IMR-90 (cell line): ENCODE results near the gene BPIFB2. TPM values are rescaled to one million over a fixed set of nuclear protein-coding genes. Genes with fewer than 3 reads are reported as not detected.

Source experiments
- ATAC-seq: fragments of 200-7000 bp; cut with Tn5 transposase; 2 replicates; pipeline ENCODE4 v1.9.1; 2020; ENCODE audit warnings: low read depth, mild to moderate bottlenecking, moderate library complexity
- BruUV-seq: library from RNA; stranded (reverse); fragments of 400-500 nt; replicated peaks from 2 replicates; lab custom pipeline; 2021; lab: Mats Ljungman, UMichigan
- CTCF ChIA-PET: fragments of 300-600 bp; formaldehyde crosslinking; extraction: SDS; loops from one replicate; lab custom pipeline; 2021; ENCODE audit warnings: antibody characterized with exemption; lab: Yijun Ruan, JAX
- POLR2A ChIA-PET: fragments of 300-600 bp; sonication (Branson Sonifier 250); formaldehyde crosslinking; loops from one replicate; lab custom pipeline; 2022; ENCODE audit warnings: antibody characterized with exemption; ENCODE audit not compliant: unreplicated experiment; lab: Charles Lee
- DNase-seq: peaks from one replicate; pipeline ENCODE4 v3.0.0; 2013
- H2AFZ ChIP-seq: replicated peaks from 2 replicates; pipeline ENCODE3; 2013; ENCODE audit warnings: low read length, mild to moderate bottlenecking; ENCODE audit not compliant: poor library complexity
- H2AK5ac ChIP-seq: 2 replicates; pipeline ENCODE4 v1.6.1; 2013; ENCODE audit warnings: low read depth, low read length, inconsistent platforms
- H2AK9ac ChIP-seq: replicated peaks from 2 replicates; pipeline ENCODE3; 2013; ENCODE audit warnings: mild to moderate bottlenecking, low read depth, low read length, moderate library complexity; ENCODE audit not compliant: poor library complexity
- H2BK120ac ChIP-seq: 2 replicates; pipeline ENCODE4 v1.6.1; 2013; ENCODE audit warnings: low read depth, low read length, inconsistent platforms
- H2BK15ac ChIP-seq: 3 replicates; pipeline ENCODE4 v1.6.1; 2013; ENCODE audit warnings: low read depth, low read length, inconsistent platforms
- H2BK20ac ChIP-seq: 2 replicates; pipeline ENCODE4 v1.6.1; 2013; ENCODE audit warnings: low read depth, mild to moderate bottlenecking, inconsistent platforms, low read length, moderate library complexity
- H2BK5ac ChIP-seq: 2 replicates; pipeline ENCODE4 v1.6.1; 2013; ENCODE audit warnings: mild to moderate bottlenecking, low read depth, low read length, inconsistent platforms; ENCODE audit not compliant: poor library complexity, severe bottlenecking
- H3K14ac ChIP-seq: replicated peaks from 2 replicates; pipeline ENCODE4 v1.6.1; 2013; ENCODE audit warnings: low read depth, low read length, inconsistent platforms
- H3K18ac ChIP-seq: 2 replicates; pipeline ENCODE4 v1.6.1; 2013; ENCODE audit warnings: low read depth, low read length, control low read depth
- H3K23ac ChIP-seq: 2 replicates; pipeline ENCODE4 v1.6.1; 2013; ENCODE audit warnings: low read depth, low read length, inconsistent platforms
- H3K27ac ChIP-seq: 2 replicates; pipeline ENCODE4 v1.5.1; 2013; ENCODE audit warnings: mild to moderate bottlenecking, control low read depth, low read length; ENCODE audit not compliant: insufficient read depth
- H3K27me3 ChIP-seq: 2 replicates; pipeline ENCODE4 v1.6.1; 2013; ENCODE audit warnings: low read length; ENCODE audit not compliant: control insufficient read depth, insufficient read depth
- H3K36me3 ChIP-seq: 2 replicates; pipeline ENCODE4 v1.6.1; 2013; ENCODE audit warnings: low read length, mixed read lengths; ENCODE audit not compliant: control insufficient read depth, insufficient read depth
- H3K4ac ChIP-seq: 2 replicates; pipeline ENCODE4 v1.6.1; 2013; ENCODE audit warnings: low read depth, low read length, inconsistent platforms
- H3K4me1 ChIP-seq: 2 replicates; pipeline ENCODE4 v1.6.1; 2013; ENCODE audit warnings: low read length, mixed read lengths; ENCODE audit not compliant: control insufficient read depth, insufficient read depth
- H3K4me2 ChIP-seq: 2 replicates; pipeline ENCODE4 v1.6.1; 2013; ENCODE audit warnings: low read depth, mild to moderate bottlenecking, control low read depth, low read length, moderate library complexity
- H3K4me3 ChIP-seq: 2 replicates; pipeline ENCODE4 v1.5.1; 2013; ENCODE audit warnings: low read depth, mild to moderate bottlenecking, control low read depth, low read length, moderate library complexity; ENCODE audit not compliant: insufficient read depth
- H3K56ac ChIP-seq: 2 replicates; pipeline ENCODE4 v1.6.1; 2013; ENCODE audit warnings: low read length, inconsistent platforms; ENCODE audit not compliant: insufficient read depth; ENCODE audit errors: extremely low read depth
- H3K79me1 ChIP-seq, 2 experiments: 2 replicates each; pipeline ENCODE4 v1.6.1; 2013; ENCODE audit warnings: low read length in 2 of 2, inconsistent platforms in 1 of 2, low read depth in 1 of 2
- H3K9ac ChIP-seq: 2 replicates; pipeline ENCODE4 v1.6.1; 2013; ENCODE audit warnings: low read depth, low read length, control low read depth
- H3K9me1 ChIP-seq: 2 replicates; pipeline ENCODE4 v1.6.1; 2013; ENCODE audit warnings: low read length, inconsistent platforms; ENCODE audit not compliant: insufficient read depth
- H3K9me3 ChIP-seq: 2 replicates; pipeline ENCODE4 v1.6.1; 2013; ENCODE audit warnings: low read length; ENCODE audit not compliant: control insufficient read depth, insufficient read depth
- H4K20me1 ChIP-seq: 2 replicates; pipeline ENCODE4 v1.6.1; 2013; ENCODE audit warnings: low read length, inconsistent platforms; ENCODE audit not compliant: insufficient read depth
- H4K5ac ChIP-seq: 2 replicates; pipeline ENCODE4 v1.6.1; 2013; ENCODE audit warnings: mild to moderate bottlenecking, low read depth, low read length, control low read depth
- H4K8ac ChIP-seq, 2 experiments: 2 replicates each; pipeline ENCODE4 v1.6.1; 2013; ENCODE audit warnings: low read depth in 2 of 2, low read length in 2 of 2, control low read depth in 1 of 2, inconsistent platforms in 1 of 2
- H4K91ac ChIP-seq: 2 replicates; pipeline ENCODE4 v1.6.1; 2013; ENCODE audit warnings: low read depth, low read length, inconsistent platforms; ENCODE audit not compliant: insufficient read depth
- BHLHE40 ChIP-seq: fragments of 150-350 bp; IDR thresholded peaks from 2 replicates; pipeline ENCODE4 v1.6.1; 2016; ENCODE audit warnings: mild to moderate bottlenecking, low read depth, low read length
- CHD1 ChIP-seq: IDR thresholded peaks from 2 replicates; pipeline ENCODE4 v1.6.1; 2012; ENCODE audit warnings: low read depth, low read length, improper control_type of control experiment
- CTCF ChIP-seq: conservative IDR thresholded peaks from 2 replicates; pipeline ENCODE4 v1.5.1; 2012; ENCODE audit warnings: mild to moderate bottlenecking, low read depth, low read length, improper control_type of control experiment
- ELK1 ChIP-seq: fragments of 150-350 bp; IDR thresholded peaks from 2 replicates; pipeline ENCODE4 v1.6.1; 2016; ENCODE audit warnings: low read depth, mild to moderate bottlenecking, low read length, moderate library complexity, borderline replicate concordance
- FOS ChIP-seq: fragments of 150-350 bp; IDR thresholded peaks from 2 replicates; pipeline ENCODE4 v1.6.1; 2016; ENCODE audit warnings: low read depth, low read length
- MAFK ChIP-seq: IDR thresholded peaks from 2 replicates; pipeline ENCODE4 v1.6.1; 2012; ENCODE audit warnings: low read depth, low read length, improper control_type of control experiment
- MXI1 ChIP-seq: IDR thresholded peaks from 2 replicates; pipeline ENCODE4 v1.6.1; 2012; ENCODE audit warnings: low read depth, mild to moderate bottlenecking, low read length, moderate library complexity, borderline replicate concordance
- NFE2L2 ChIP-seq: fragments of 150-350 bp; IDR thresholded peaks from 2 replicates; pipeline ENCODE4 v1.6.1; 2016; ENCODE audit warnings: low read depth, mild to moderate bottlenecking, low read length
- POLR2A ChIP-seq: IDR thresholded peaks from 2 replicates; pipeline ENCODE4 v1.6.1; 2012; ENCODE audit warnings: mild to moderate bottlenecking, low read depth, low read length
- RAD21 ChIP-seq: IDR thresholded peaks from 2 replicates; pipeline ENCODE4 v1.6.1; 2012; ENCODE audit warnings: low read length, improper control_type of control experiment
- RCOR1 ChIP-seq: IDR thresholded peaks from 2 replicates; pipeline ENCODE4 v1.6.1; 2012; ENCODE audit warnings: mild to moderate bottlenecking, low read length, improper control_type of control experiment; ENCODE audit not compliant: insufficient replicate concordance
- RFX5 ChIP-seq: IDR thresholded peaks from 2 replicates; pipeline ENCODE4 v1.8.0; 2012; ENCODE audit warnings: low read depth, mild to moderate bottlenecking, low read length, moderate library complexity
- SMC3 ChIP-seq: fragments of 150-350 bp; IDR thresholded peaks from 2 replicates; pipeline ENCODE4 v1.6.1; 2016; ENCODE audit warnings: low read depth, mild to moderate bottlenecking, antibody characterized with exemption, low read length, moderate library complexity
- USF2 ChIP-seq: fragments of 150-350 bp; IDR thresholded peaks from 2 replicates; pipeline ENCODE4 v1.6.1; 2017; ENCODE audit warnings: mild to moderate bottlenecking, antibody characterized with exemption, low read length, low read depth
- WGBS, 2 experiments: methylation state at CpG; one replicate each; pipeline versions ENCODE4 v1.1.5 to v1.1.7; 2013; ENCODE audit warnings: missing lambda C conversion rate in 2 of 2; ENCODE audit not compliant: insufficient read length in 1 of 2; ENCODE audit errors: extremely low coverage in 2 of 2; 5-methylcytosine and 5-hydroxymethylcytosine counted together
- dilution Hi-C: fragments of 300-500 bp; cut with HindIII; formaldehyde crosslinking; loops from one replicate; pipeline ENCODE4 v1.14.3; 2018; ENCODE audit warnings: low sequenced_read_pairs; ENCODE audit not compliant: unreplicated experiment
- in situ Hi-C: fragments of 300-500 bp; cut with MboI; formaldehyde crosslinking; loops from 3 replicates; pipeline ENCODE4 v1.14.3; 2019; ENCODE audit warnings: low sequenced_read_pairs, inconsistent platforms, mixed read lengths
- intact Hi-C: fragments of 100-400 bp; cut with micrococcal nuclease; formaldehyde crosslinking; loops from 2 replicates; pipeline ENCODE4 v1.10.0; 2022
- polyA plus RNA-seq, 3 experiments: library from polyadenylated mRNA; depleted of rRNA; stranded (reverse); fragments of >200 nt; gene quantifications; 2 replicates each; pipeline ENCODE4 v1.2.3, GENCODE V29; 2012; ENCODE audit warnings: low replicate concordance in 1 of 3
- total RNA-seq: library from RNA; depleted of rRNA; stranded (reverse); fragments of >200 nt; gene quantifications from 2 replicates; pipeline ENCODE4 v1.2.3, GENCODE V29; 2012

Gene BPIFB2
- total and polyA plus RNA-seq, 2 of the 4 experiments (the other 2 are of a cell fraction), result not detected

- H3K4me2 ChIP-seq, result no peak overlapping the region
- POLR2A ChIA-PET, result no interaction called here
- H3K27me3 ChIP-seq, result peaks cover 19% of the 10 kb centered on the region
- ATAC-seq (no peak), DNase-seq (no peak)
- H3K36me3 ChIP-seq, result no peaks in the 10 kb centered on the region
- no peak overlapping the region for H3K9ac ChIP-seq
- H3K56ac ChIP-seq, result no peak overlapping the region
- H3K4me3 ChIP-seq, result no peak overlapping the region
- no peaks in the 10 kb centered on the region for H3K9me1 ChIP-seq
- CTCF ChIA-PET, result no interaction called here
- no peak overlapping the region for H3K18ac ChIP-seq
- no peak overlapping the region for H3K23ac ChIP-seq
- H3K4ac ChIP-seq, result no peak overlapping the region
- TF ChIP-seq CHD1, result no peak
- no peak for TF ChIP-seq MXI1
- no peak for TF ChIP-seq FOS
- TF ChIP-seq ELK1, result no peak
- TF ChIP-seq MAFK, result no peak
- no peak for TF ChIP-seq RCOR1
- no peak for TF ChIP-seq BHLHE40
- no peak for TF ChIP-seq POLR2A
- no peak for TF ChIP-seq USF2
- no peak for TF ChIP-seq NFE2L2
- no peak for TF ChIP-seq RFX5
- no peak for TF ChIP-seq CTCF
- no peak for TF ChIP-seq SMC3
- no peak for TF ChIP-seq RAD21
- H4K91ac ChIP-seq, result no peak overlapping the region
- no peak overlapping the region for H2AK5ac ChIP-seq
- no peak overlapping the region for H2BK15ac ChIP-seq
- no peaks in the 10 kb centered on the region for H3K79me1 ChIP-seq
- no peak overlapping the region for H3K27ac ChIP-seq
- H2BK20ac ChIP-seq, result no peak overlapping the region
- no peak overlapping the region for H4K5ac ChIP-seq
- H2AK9ac ChIP-seq, result no peak overlapping the region
- no peak overlapping the region for H2BK5ac ChIP-seq
- H3K4me1 ChIP-seq, result no peaks in the 10 kb centered on the region
- no peak overlapping the region for H3K14ac ChIP-seq
- in situ Hi-C loops, result no loop called here
- no peaks in the 10 kb centered on the region for H4K20me1 ChIP-seq
- WGBS, 2 experiments, result no CpG with 5 or more reads among the region's 2 CpGs
- H4K8ac ChIP-seq, result no peak overlapping the region
- dilution Hi-C loops, result no loop called here
- BruUV-seq, result no TSS peak
- H2AFZ ChIP-seq, result no peak overlapping the region
- no peaks in the 10 kb centered on the region for H3K9me3 ChIP-seq
- no peak overlapping the region for H2BK120ac ChIP-seq
- intact Hi-C loops, result no loop called here
Measured at GRCh38 chr20:32970973-32971300, 36.6 kb upstream of the BPIFB2 start.
